NB4 (cell line): Measurements from ENCODE around the gene TEX13B.

Experiments used
- DNase-seq: peaks from one replicate; pipeline ENCODE4 v3.0.0; 2010; ENCODE audit warnings: low read depth
- H3K4me3 ChIP-seq: one replicate; pipeline ENCODE4 v1.5.1; 2011; ENCODE audit warnings: mild to moderate bottlenecking, low read depth, low read length, moderate library complexity
- MYC ChIP-seq: IDR thresholded peaks from 2 replicates; pipeline ENCODE4 v1.6.1; 2011; ENCODE audit warnings: low read depth, low read length
- POLR2A ChIP-seq: IDR thresholded peaks from 2 replicates; pipeline ENCODE4 v1.6.1; 2011; ENCODE audit warnings: mild to moderate bottlenecking; ENCODE audit not compliant: insufficient read length; ENCODE audit errors: extremely low read depth
- TF ChIP-seq, protein P1 (sequence below): IDR thresholded peaks from one replicate; pipeline ENCODE4 v1.5.1; 2012; ENCODE audit warnings: low read depth, low read length
- TF ChIP-seq, protein P2 (sequence below): IDR thresholded peaks from 2 replicates; pipeline ENCODE4 v1.6.1; 2011; ENCODE audit warnings: low read depth, low read length

The TEX13B gene, protein sequence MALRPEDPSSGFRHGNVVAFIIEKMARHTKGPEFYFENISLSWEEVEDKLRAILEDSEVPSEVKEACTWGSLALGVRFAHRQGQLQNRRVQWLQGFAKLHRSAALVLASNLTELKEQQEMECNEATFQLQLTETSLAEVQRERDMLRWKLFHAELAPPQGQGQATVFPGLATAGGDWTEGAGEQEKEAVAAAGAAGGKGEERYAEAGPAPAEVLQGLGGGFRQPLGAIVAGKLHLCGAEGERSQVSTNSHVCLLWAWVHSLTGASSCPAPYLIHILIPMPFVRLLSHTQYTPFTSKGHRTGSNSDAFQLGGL

DNA sequence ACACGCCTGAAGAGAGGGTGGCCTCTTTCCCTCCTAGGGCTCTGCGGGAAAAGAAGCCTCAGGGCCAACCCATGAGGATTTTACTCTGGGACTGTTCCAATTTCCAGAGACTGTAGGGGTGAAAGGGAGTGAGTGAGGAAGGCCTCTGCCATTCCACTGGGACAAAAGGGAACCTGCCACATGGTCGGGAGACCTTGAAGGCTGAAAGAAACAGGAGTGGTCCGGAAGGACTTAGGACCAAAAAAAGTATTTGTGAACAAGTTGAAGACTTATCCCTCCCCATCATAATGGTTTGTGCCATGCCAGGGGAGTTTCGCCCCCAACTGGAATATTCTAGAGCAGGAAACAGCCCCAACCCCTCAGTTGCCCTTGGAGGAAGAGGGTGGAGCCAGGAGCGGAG, at the start of gene TEX13B:
TEX13B (minus strand) TSS at position 15 of the 400 bp plus-strand sequence. CDS start 243 bp downstream, outside the sequence.
- no peak within 1 kb of the TSS for H3K4me3 ChIP-seq
- TF ChIP-seq, protein P1, sequence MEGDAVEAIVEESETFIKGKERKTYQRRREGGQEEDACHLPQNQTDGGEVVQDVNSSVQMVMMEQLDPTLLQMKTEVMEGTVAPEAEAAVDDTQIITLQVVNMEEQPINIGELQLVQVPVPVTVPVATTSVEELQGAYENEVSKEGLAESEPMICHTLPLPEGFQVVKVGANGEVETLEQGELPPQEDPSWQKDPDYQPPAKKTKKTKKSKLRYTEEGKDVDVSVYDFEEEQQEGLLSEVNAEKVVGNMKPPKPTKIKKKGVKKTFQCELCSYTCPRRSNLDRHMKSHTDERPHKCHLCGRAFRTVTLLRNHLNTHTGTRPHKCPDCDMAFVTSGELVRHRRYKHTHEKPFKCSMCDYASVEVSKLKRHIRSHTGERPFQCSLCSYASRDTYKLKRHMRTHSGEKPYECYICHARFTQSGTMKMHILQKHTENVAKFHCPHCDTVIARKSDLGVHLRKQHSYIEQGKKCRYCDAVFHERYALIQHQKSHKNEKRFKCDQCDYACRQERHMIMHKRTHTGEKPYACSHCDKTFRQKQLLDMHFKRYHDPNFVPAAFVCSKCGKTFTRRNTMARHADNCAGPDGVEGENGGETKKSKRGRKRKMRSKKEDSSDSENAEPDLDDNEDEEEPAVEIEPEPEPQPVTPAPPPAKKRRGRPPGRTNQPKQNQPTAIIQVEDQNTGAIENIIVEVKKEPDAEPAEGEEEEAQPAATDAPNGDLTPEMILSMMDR, result no peak
- no peak for TF ChIP-seq MYC
- TF ChIP-seq, protein P2, sequence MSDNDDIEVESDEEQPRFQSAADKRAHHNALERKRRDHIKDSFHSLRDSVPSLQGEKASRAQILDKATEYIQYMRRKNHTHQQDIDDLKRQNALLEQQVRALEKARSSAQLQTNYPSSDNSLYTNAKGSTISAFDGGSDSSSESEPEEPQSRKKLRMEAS, result no peak
- no peak for TF ChIP-seq POLR2A
- no peak for DNase-seq

DNA sequence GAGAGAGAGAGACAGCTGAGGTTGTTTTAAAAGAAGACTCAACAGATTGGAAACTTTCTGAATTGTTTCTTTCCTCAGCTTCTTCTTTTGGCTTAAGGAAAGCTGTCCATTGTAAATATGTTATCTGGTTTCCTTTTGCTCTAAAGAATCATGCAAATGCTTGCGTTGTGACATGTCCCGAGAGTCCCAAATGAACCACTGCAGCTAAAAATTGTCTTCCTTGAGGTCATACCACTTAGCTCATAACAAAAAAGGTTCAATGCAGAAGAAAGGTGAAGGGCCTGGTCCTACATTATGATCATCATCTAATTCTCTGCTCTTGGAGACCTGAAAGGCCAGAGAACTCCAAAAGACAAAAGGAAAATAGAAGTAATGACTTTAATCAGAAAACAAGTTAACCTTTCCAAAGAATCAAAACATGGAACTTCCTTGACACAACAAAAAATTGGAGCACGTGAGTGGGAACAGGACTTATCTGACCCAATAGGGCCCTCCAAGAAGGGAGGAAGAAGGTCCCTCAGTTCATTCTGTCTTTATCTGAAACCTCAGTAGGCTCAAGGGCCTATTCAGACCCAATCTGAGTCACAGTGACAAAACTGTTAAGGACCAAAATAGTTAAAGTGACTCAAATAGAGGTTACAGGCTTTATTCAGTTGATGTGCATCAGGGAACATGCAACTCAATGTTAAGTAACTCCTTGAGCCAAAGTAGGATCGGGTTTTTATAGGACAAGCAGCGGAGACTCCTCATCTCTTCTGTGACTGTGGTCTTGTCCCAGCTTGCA, 48.0 kb upstream of the TEX13B start:
- no peak overlapping the region for H3K4me3 ChIP-seq
- no peak for DNase-seq
- TF ChIP-seq, protein P1, result no peak
- no peak for TF ChIP-seq POLR2A
- TF ChIP-seq, protein P2, result no peak
- TF ChIP-seq MYC, result no peak

DNA sequence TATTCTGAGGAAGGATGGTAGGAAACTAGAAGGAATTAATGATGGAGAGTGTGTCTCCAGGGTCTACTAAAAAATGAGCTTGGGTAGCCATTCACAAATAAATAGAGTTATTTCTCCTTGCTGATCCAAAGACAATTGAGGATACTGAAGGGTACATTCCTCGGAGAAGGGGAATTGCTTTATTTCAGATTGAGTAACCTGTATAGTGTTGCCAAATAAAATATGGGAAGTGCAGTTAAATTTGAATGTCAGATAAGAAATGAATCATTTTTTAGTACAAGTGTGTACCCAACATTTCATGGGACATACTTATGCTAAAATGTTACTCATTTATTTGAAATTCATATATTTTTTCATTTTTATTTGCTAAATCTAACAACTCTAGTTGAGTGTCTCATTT, 46.7 kb upstream of the TEX13B start:
- TF ChIP-seq POLR2A, result no peak
- TF ChIP-seq, protein P1, result no peak
- no peak for TF ChIP-seq MYC
- no peak for DNase-seq
- no peak overlapping the region for H3K4me3 ChIP-seq

DNA sequence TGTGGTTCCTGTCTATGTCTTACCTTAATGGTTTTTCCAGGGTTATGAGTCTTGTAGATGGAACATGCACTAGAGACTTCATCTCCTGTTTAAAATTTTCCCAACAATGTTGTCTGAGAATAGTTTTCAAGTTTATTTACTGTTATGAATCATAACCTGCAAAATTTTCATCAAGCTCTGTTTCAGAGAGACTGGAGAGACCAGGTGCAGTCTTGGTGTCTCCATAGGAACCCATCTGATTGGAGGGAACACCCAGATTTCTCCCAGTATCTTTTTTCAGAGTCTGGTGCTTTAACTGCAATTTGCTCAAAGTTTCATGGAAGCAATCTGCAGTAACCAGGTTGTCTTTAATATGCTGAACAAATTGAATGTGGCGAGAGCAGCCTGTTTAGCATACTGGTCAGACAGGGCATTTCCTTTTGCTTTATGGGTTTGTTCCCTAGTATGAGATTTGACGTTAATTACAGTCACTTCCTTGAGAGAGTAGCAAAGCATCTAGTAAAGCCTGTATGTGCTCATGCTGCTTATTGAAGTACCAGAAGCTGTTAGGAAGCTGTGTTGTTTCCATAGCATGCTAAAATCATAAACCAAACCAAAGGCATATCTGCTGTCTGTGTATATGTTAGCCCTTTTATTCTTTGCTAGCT, 43.9 kb upstream of the TEX13B start:
- TF ChIP-seq MYC (no peak), POLR2A (no peak)
- TF ChIP-seq, protein P1, result no peak
- TF ChIP-seq, protein P2, result no peak
- DNase-seq, result no peak
- H3K4me3 ChIP-seq, result no peak overlapping the region

DNA sequence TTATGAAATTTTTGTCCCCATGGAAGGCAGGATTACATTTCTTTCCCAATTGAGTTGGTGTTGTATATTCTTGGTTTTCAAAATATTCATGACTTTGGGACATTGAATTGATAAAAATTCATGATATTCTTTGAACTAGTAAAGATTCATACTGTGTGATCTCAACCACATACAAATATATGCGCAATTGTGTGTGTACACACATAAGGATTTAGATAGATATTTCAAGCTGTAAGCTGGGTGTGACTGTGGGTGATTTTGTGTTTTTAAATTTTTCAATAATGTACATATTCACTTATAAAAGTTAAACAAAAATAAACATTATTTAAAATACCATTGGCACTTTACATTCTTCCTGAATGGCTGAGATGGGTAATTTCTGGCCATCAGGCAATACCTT, 43.2 kb upstream of the TEX13B start:
- DNase-seq, result no peak
- H3K4me3 ChIP-seq, result no peak overlapping the region
- TF ChIP-seq, protein P1, result no peak
- TF ChIP-seq MYC (no peak), POLR2A (no peak)
- TF ChIP-seq, protein P2, result no peak
